HFFc6 (cell line): ENCODE measurements around the gene TNS3. TPM values are rescaled to one million over a fixed set of nuclear protein-coding genes. Genes with fewer than 3 reads are reported as not detected.
A peak's percentile ranks its signal among the peaks of the same experiment; 100 is the strongest.
"Not testable (repeated sequence)": the region's sequence is repeated elsewhere in the genome, so short reads cannot be mapped to it uniquely, and the experiment has no call there.

Source experiments
- DNase-seq: peaks from one replicate; pipeline ENCODE4 v3.0.0-alpha.2; 2018
- H3K27ac Mint-ChIP-seq: 2 replicates; pipeline ENCODE4 v1.8.0; 2020; ENCODE audit warnings: mild to moderate bottlenecking, mixed read lengths
- H3K27me3 Mint-ChIP-seq: 2 replicates; pipeline ENCODE4 v1.8.0; 2021; ENCODE audit warnings: mild to moderate bottlenecking, moderate library complexity, mixed read lengths; ENCODE audit not compliant: insufficient read depth
- H3K36me3 Mint-ChIP-seq: 2 replicates; pipeline ENCODE4 v1.8.0; 2021; ENCODE audit warnings: low read depth, mixed read lengths
- H3K4me1 Mint-ChIP-seq: 2 replicates; pipeline ENCODE4 v1.8.0; 2020; ENCODE audit warnings: low read depth, mixed read lengths
- H3K4me3 Mint-ChIP-seq: 2 replicates; pipeline ENCODE4 v1.8.0; 2020; ENCODE audit warnings: mild to moderate bottlenecking, moderate library complexity, mixed read lengths
- H3K9me3 Mint-ChIP-seq: 2 replicates; pipeline ENCODE4 v1.8.0; 2020; ENCODE audit warnings: mild to moderate bottlenecking, mixed read lengths
- total RNA-seq, 6 experiments: library from RNA; stranded (reverse); fragmentation: NEBNext Ultra II Directional; extraction: Animal tissue kit (Norgen Biotek cat#: 25700); gene quantifications; 2 replicates in 1 of 6; 3 replicates in 5 of 6; pipeline ENCODE4 v1.2.3, GENCODE V29; 2021
- TF ChIP-seq, protein P1 (sequence below): fragments of 200-600 bp; sonication (generic); IDR thresholded peaks from 2 replicates; pipeline ENCODE4 v1.5.0; 2021; ENCODE audit warnings: antibody characterized with exemption, mild to moderate bottlenecking

The TNS3 gene
- total RNA-seq, 6 experiments from 2014 or later, result 50.8 to 77.0 (median 67.8) TPM

DNA sequence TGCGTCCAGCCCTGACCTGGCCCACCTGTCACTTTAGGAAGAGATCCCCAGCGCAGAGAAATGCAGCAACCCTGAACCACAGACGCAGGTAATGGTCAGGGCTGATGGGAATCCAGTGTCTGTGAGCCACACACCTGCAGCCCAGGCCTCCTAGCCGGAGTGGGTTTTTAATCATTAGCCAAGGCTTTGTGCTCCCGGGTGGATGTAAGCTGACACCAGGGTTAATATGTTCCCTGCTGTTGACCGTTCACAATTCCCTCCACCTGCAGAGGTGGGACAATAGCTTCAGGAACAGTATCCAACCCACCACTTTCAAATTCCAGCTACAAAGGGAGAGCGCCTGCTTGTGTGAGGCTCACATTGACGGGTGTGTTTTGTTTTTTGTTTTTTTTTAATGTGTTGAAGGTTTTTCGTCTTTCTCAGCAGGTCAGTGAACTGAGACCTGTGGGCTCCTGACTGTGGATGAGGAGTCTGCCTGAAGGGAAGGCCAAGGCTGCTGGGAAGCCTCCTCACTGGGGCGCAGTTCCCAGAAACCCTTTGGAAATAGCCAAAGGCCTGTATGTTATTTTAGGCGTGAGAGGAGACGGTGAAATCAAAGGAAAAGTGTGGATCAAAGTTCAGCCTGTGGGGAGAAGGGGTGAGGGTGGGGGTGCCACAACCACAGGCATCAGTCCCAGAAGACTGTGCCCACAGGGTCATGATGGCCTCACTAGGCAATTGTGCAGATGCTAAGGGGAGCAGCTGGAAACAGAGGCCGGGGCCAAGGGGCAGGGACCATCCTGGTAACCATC lies 111.1 kb downstream of the TNS3 start:
- Mint-ChIP-seq H3K4me3 (no peak overlapping the region), H3K9me3 (no peaks in the 10 kb centered on the region), H3K4me1 (no peaks in the 10 kb centered on the region), H3K27me3 (peaks cover 4% of the 10 kb centered on the region; the same call in 1 of the 2 replicates), H3K36me3 (no peaks in the 10 kb centered on the region), H3K27ac (no peak overlapping the region)
- TF ChIP-seq, protein P1, sequence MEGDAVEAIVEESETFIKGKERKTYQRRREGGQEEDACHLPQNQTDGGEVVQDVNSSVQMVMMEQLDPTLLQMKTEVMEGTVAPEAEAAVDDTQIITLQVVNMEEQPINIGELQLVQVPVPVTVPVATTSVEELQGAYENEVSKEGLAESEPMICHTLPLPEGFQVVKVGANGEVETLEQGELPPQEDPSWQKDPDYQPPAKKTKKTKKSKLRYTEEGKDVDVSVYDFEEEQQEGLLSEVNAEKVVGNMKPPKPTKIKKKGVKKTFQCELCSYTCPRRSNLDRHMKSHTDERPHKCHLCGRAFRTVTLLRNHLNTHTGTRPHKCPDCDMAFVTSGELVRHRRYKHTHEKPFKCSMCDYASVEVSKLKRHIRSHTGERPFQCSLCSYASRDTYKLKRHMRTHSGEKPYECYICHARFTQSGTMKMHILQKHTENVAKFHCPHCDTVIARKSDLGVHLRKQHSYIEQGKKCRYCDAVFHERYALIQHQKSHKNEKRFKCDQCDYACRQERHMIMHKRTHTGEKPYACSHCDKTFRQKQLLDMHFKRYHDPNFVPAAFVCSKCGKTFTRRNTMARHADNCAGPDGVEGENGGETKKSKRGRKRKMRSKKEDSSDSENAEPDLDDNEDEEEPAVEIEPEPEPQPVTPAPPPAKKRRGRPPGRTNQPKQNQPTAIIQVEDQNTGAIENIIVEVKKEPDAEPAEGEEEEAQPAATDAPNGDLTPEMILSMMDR, result no peak
- no peak for DNase-seq

DNA sequence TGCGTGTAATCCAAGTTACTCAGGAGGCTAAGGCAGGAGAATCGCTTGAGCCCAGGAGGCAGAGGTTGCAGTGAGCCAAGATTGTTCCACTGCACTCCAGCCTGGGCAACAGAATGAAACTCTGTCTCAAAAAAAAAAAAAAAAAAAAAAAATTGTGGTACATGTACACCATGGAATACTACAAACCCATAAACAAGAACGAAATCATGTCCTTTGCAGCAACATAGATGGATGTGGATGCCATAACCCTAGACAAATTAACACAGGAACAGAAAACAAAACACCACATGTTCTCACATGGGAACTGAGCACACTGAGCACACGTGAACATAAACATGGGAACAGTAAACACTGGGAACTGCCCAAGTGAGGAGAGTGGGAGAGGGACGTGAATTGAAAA lies 112.1 kb downstream of the TNS3 start:
- H3K4me3 Mint-ChIP-seq, H3K9me3 Mint-ChIP-seq, H3K27ac Mint-ChIP-seq, H3K4me1 Mint-ChIP-seq, H3K36me3 Mint-ChIP-seq, DNase-seq, H3K27me3 Mint-ChIP-seq: not testable (repeated sequence)

DNA sequence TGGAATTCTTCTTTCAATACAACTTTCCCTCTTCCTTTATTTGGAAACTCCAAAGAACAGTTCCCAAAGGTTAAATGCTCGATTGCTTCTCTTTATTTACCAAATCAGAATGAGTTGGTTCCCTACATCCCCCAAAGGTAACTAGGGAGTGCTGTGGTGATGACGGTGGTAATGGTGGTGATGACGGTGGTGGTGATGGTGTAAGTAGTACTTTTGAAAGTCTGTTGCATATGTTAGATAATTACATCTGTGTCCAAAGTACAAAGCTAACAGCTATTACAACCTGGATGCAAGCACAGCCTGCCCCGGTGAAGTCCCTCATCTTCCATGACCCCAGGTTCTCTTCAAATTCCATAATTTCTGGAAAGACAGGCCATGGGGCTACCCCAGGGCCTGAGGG lies 115.1 kb downstream of the TNS3 start:
- H3K36me3 Mint-ChIP-seq, result no peaks in the 10 kb centered on the region
- no peak overlapping the region for H3K27ac Mint-ChIP-seq
- no peak for DNase-seq
- H3K4me3 Mint-ChIP-seq, result no peak overlapping the region
- no peaks in the 10 kb centered on the region for H3K9me3 Mint-ChIP-seq
- TF ChIP-seq, protein P1, result no peak
- H3K27me3 Mint-ChIP-seq, result peaks cover 4% of the 10 kb centered on the region; the same call in 1 of the 2 replicates
- H3K4me1 Mint-ChIP-seq, result peaks cover 14% of the 10 kb centered on the region

DNA sequence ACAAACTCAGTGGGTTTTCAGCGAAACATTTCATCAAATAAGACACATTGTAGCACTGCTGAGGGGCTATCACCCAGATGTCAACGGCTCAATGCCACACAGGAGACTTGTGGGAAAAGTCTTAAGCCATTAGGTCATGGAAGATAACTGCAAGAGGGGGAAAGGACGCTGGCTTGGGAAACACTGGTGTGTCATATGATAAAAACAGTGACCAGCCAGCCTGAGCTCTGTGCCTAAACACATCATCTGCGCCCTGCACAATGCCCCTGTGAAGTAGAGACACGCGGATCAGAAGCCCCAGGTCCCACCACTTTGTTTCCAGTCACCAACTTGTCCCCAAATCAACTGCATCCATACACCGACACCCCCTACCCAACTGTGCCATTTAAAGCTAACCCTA lies 116.7 kb downstream of the TNS3 start:
- TF ChIP-seq, protein P1, result no peak
- Mint-ChIP-seq H3K27me3 (peaks cover 1% of the 10 kb centered on the region; the same call in 1 of the 2 replicates), H3K4me1 (peaks cover 30% of the 10 kb centered on the region), H3K4me3 (no peak overlapping the region), H3K9me3 (no peaks in the 10 kb centered on the region), H3K36me3 (no peaks in the 10 kb centered on the region), H3K27ac (0 out of 2 replicates have a peak overlapping the region, but pooled peaks have one; percentile 4)
- no peak for DNase-seq

DNA sequence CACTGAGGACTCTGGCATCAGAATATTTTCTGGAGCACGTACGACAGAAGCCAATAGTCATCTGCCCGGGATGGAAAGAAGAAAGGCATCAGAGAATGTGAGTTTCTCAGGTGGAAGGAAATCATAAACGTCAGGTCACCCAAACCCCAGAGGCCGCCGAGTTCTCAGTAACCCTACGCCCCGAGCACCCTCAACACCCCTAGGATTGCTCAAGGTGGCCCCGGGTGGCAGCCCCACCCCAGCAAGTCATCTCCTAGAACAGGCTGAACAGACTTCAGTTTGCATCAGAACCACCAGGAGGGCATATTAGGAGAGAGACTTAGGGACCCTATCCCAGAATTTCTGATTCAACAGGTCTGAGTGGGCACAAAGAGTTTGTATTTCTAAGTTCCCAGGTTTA lies 117.6 kb downstream of the TNS3 start:
- no peak for DNase-seq
- Mint-ChIP-seq H3K4me3 (no peak overlapping the region), H3K4me1 (peaks cover 33% of the 10 kb centered on the region), H3K36me3 (no peaks in the 10 kb centered on the region), H3K9me3 (no peaks in the 10 kb centered on the region), H3K27ac (no peak overlapping the region), H3K27me3 (peaks cover 1% of the 10 kb centered on the region; the same call in 1 of the 2 replicates)
- TF ChIP-seq, protein P1, result no peak

DNA sequence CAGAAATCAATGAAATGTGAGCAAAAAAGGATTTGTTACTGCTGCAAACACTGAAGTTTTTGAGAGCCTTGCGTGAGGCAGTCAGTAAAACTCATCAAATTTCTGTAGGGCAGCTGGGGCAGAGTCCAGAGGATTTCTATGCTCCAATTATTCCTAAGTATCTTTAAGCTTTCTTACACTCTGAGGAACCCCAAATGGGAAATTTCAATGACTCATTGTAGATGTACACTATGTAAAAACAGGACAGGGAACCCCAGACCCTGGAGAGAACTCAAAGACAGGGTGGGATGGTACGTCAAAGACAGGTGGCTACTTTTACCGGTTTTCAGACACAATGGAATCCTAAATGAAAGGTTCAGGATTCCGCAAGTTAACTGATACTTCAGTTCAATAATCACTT lies 120.2 kb downstream of the TNS3 start:
- Mint-ChIP-seq H3K4me3 (no peak overlapping the region), H3K27me3 (peaks cover 1% of the 10 kb centered on the region; the same call in 1 of the 2 replicates)

More for the DNA sequence above, 120.2 kb downstream of the TNS3 start:
- TF ChIP-seq, protein P1, result no peak
- no peak for DNase-seq
- H3K4me1 Mint-ChIP-seq, result peaks cover 58% of the 10 kb centered on the region
- no peaks in the 10 kb centered on the region for H3K36me3 Mint-ChIP-seq
- H3K27ac Mint-ChIP-seq, result no peak overlapping the region
- H3K9me3 Mint-ChIP-seq, result no peaks in the 10 kb centered on the region
